Measurements from ENCODE around the gene PCDHAC2.

The PCDHAC2 gene

GRCh38 chr5:140966293-140967225 is at the start of gene PCDHAC2:
Gene PCDHAC2 (plus strand): TSS chr5:140966476. CDS start chr5:140966767, 291 bp downstream.
- DNase-seq (ENCODE audit: low read depth, low spot score) = no peak

GRCh38 chr5:140923601-140924000 is 42.7 kb upstream of the PCDHAC2 start:
- DNase-seq (ENCODE audit: low read depth, low spot score) = no peak

- no peak for DNase-seq (ENCODE audit: low read depth, low spot score)
Measured at GRCh38 chr5:140925806-140926442, 40.4 kb upstream of the PCDHAC2 start, which contains the start of gene PCDHAC1. Gene PCDHAC1 (plus strand): TSS chr5:140926299. CDS start chr5:140926893, 594 bp downstream.

DNA sequence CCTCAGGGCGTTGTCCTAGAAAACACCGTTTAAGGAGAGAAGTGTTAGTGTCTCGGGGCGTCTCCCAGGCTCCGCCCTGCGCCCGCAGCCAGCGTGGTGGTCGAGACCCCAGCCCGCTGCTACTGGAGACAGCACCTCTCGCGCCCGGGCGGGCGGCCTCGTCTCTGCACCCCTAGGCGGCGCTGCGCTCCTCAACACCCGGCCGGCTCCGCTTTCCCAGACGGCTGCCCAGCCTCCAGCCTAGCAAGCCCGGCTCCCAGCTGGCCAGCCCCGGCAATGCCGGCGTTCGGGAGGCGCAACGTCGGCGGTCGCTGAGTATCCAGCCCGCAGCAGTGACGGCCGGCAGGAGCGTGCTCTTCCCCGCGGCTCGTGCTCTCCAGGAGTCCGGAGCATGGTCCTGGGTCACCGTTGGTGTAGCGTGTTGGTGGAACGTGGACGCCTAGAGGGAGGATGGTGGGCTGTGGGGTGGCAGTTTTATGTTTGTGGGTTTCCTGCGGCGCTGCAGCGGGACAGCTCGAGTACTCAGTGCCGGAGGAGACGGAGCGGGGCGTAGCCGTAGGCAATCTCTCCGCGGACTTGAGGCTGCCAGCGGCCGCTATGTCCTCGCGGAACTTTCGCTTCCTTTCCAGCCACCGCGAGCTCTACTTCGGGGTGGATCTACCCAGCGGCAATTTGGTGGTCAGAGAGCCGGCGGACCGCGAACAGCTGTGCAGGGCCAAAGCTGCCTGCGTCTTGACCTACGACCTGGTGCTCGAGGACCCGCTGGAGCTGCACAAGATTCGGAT is 39.6 kb upstream of the PCDHAC2 start:
- DNase-seq (ENCODE audit: low read depth, low spot score) = no peak

- no peak for DNase-seq (ENCODE audit: low read depth, low spot score)
Measured at GRCh38 chr5:140927228-140927573, 39.1 kb upstream of the PCDHAC2 start.

DNA sequence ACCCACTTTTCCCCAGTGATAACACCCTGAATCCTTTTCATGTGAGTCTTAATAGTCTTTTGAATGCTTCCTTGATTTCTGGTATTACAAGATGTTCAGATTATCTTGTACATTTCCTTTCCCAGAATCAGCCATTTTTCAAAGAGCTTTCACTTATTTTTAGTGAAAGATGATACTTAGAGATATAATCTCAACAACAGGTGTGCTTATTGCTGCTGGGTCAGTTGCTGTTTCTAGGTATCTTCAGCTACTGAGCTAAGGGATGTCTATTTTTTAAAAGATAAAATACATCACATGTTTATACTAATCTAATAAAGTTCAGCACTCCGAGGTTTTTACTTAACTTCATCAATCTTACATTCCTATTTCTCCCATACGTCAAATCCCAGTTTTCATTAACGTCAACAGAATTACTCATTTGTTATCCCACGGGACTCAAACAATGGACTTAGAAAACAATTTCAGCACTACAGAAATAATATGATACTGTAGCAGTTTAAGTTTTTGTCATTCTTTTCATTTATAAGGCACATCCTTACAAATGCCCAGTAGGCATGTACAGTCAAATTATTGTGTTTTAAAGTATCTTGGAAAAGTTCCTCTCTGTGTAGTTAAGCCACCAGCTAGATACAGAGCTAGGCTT is 31.2 kb upstream of the PCDHAC2 start:
- no peak for DNase-seq (ENCODE audit: low read depth, low spot score)

DNA sequence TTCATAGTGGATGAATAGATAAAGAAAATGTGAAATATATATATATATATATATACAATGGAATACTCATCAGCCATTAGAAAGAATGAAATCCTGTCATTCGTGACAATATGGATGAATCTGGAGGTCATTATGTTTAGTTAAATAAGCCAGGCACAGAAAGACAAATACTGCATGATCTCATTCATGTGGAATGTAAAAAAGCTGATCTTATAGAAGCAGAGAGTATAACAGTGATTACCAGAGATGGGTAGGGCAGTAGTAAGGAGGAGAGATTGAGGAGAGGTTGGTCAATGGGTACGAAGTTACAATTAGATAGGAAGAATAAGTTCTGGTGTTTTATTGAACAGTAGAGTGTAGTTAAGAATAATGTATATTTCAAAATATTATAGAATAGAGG is 19.7 kb upstream of the PCDHAC2 start:
- DNase-seq (ENCODE audit: low read depth, low spot score) = no peak

DNA sequence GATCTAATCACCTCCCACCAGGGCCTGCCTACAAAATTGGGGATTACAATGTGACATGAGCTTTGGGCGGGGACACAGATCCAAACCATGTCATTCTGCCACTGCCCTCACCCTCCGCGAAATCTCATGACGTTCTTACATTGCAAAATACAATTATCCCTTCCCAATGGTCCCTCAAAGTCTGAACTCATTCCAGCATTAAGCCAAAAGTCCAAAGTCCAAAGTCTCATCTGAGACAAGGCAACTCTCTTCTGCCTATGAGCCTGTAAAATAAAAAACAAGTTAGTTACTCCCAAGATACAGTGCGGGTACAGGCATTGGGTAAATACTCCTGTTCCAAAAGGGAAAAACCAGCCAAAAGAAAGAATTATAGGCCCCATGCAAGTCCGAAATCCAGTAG is 14.6 kb upstream of the PCDHAC2 start:
- DNase-seq (ENCODE audit: low read depth, low spot score) = no peak

- DNase-seq (ENCODE audit: low read depth, low spot score) = no peak
Measured at GRCh38 chr5:140953234-140953633, 13.0 kb upstream of the PCDHAC2 start.

DNA sequence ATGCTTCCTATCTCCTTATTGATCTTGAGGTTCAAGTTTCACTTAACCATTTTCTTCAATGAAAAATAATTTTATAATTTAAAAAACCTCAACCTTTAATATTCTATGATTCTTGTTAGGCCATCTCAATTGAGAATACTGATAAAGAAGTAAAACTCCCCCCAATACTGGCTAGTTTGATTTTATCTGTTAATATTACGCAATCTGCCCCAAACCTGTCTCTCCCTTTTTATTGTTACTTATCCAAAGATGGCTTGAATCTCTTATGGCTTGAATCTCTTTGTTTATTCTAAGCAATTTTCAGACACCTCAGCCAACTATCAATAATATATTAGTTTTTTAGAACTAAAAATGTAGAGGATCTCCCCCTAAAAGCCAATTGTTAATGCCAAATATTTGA is 4.1 kb upstream of the PCDHAC2 start:
- no peak for DNase-seq (ENCODE audit: low read depth, low spot score)

- DNase-seq (ENCODE audit: low read depth, low spot score) = no peak
Measured at GRCh38 chr5:140964356-140964755, 1.9 kb upstream of the PCDHAC2 start.

GRCh38 chr5:140965905-140966292 is 377 bp upstream of the PCDHAC2 start:
- no peak for DNase-seq (ENCODE audit: low read depth, low spot score)

- DNase-seq (ENCODE audit: low read depth, low spot score) = no peak
Measured at GRCh38 chr5:140967226-140967893, 1.1 kb downstream of the PCDHAC2 start.

DNA sequence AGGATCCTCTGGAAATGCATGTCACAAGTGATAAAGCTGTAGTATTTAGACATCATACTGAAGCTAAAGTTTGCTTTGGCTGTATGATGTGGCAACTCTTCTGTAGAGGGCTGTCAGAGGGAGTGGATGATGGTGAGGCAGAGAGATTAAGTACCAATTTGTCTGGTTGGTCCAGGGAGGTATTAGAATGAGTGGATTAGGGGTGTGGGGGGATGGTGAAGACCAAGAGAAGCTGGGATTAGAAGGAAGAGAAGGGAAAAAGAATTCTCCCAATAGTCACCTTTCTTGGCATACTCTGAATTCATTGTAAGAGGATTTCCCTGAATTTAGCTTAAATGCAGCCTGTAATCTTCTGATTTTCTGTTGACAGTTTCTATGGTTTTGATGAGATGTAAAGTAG is 3.6 kb downstream of the PCDHAC2 start:
- DNase-seq (ENCODE audit: low read depth, low spot score) = no peak

DNA sequence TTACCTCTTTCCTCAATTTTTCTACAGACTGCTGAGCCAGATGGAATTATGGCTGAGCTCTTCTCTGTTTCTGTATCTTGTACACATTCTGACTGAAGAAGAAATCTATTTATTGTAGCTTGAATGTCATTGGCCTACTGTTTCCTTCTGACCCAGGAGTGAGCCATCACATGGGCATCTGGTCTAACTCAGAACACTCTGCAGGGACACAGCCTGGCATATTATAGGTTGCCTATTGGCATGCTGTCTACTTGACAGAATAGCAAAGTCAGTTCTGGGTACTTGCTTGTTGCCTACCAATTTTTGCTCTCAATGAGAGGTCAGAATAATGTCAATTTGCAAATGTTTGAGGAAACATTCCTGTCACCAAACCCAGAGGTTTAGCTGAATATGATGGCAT is 7.3 kb downstream of the PCDHAC2 start:
- no peak for DNase-seq (ENCODE audit: low read depth, low spot score)

GRCh38 chr5:140977003-140977402 is 10.7 kb downstream of the PCDHAC2 start:
- DNase-seq (ENCODE audit: low read depth, low spot score) = no peak

DNA sequence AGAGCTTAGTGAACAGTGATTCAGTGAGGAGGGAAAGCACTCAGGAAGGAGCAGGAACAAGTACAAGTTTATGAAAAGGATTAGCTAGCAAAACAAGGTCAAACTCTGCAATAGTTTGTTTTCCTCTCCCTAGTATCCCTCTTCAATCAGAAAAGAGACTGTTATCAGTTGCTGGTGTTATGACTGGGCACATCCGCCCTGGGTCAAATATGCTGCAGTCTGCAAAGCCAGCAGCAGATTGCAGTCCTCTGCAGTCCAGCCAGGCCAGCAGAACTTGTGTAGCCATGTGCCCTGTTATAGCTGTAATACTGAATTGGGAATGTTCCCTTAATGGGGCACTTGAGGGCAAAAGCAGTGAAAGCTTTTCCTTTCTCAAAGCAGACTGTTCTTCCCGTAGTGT is 12.0 kb downstream of the PCDHAC2 start:
- no peak for DNase-seq (ENCODE audit: low read depth, low spot score)

DNA sequence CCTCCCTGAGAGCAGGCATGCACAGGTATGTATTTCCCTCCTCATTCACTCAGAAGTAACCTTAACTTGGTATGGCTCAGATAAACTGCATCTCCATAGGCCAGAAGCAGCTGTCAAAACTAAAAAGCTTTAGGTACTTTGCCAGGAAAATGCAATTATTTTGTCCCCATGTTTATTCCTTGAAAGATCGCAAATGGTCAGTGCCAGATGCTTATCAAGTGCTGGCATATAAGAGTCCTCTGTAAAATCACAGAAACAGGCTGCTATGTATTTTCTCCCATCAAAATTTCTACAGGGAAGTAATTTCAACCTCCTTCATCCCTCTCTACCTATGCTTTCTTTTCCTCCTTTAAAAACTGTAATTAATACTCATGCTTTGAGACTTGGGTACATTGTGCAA is 12.7 kb downstream of the PCDHAC2 start:
- DNase-seq (ENCODE audit: low read depth, low spot score) = no peak

GRCh38 chr5:140982083-140982716 is 15.9 kb downstream of the PCDHAC2 start:
- DNase-seq (ENCODE audit: low read depth, low spot score) = no peak

DNA sequence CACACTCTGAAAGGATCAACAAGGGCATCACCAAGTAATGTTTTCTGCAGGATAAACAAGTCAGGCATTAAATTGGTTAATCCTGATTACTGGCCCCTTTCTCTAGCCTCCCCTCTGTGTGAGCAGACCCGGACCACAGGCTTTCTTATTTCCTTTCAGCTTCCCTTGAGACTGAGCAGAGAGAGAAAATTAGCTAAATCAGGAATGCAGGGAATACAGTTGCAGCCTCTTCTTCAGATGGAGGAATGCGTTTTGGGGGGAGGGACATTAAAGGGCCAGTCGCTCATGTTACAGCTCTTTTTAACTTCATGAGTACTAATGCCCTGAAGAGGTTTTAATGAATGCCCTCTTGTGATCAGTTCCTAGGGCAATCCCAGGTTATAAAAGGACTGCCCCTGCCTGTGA is 19.8 kb downstream of the PCDHAC2 start:
- DNase-seq (ENCODE audit: low read depth, low spot score) = no peak

DNA sequence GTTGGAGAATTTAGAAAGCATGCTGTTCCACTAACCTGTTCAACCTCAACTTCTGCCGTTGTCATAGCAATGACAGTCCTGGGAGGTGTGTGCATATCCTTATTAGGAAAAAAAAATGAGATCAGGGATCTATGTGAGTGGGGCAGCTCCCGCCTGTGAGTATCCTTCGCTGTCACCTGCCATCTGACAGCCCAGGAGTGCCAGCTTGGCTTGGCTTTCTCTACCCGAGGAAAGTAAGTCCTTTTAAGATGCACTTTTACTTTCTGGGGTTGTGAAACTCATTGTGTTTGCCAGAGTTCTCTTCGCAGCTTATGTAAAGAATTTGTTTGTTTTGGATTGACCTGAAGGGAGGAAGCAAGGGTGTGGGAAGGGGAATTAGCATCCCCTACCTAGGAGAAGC is 21.8 kb downstream of the PCDHAC2 start:
- DNase-seq (ENCODE audit: low read depth, low spot score) = no peak

Measured in smooth muscle cell of the brain vasculature (primary cell).